ENCODE results near the gene CDK5.

DNA sequence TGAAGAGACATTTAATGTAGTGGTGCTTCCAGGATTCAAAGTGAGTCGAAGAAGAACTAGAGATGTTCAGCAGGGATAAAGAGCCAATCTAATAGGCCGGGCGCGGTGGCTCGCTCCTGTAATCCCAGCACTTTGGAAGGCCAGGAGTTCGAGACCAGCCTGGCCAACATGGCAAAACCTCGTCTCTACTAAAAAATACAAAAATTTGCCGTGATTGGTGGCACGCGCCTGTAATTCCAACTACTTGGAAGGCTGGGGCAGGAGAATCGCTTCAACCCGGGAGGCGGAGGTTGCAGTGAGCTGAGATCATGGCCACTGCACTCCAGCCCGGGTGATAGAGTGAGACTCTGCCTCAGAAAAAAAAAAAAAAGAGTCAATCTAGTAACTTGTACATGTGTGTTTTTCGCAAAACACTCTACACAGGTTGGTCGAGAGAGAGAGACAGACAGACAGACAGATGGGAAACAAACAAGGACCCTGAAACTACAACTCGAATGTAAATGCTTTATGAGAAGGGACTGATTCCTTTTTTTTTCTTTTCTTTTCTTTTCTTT lies 28.7 kb downstream of the CDK5 start:
- TF ChIP-seq, protein P1, sequence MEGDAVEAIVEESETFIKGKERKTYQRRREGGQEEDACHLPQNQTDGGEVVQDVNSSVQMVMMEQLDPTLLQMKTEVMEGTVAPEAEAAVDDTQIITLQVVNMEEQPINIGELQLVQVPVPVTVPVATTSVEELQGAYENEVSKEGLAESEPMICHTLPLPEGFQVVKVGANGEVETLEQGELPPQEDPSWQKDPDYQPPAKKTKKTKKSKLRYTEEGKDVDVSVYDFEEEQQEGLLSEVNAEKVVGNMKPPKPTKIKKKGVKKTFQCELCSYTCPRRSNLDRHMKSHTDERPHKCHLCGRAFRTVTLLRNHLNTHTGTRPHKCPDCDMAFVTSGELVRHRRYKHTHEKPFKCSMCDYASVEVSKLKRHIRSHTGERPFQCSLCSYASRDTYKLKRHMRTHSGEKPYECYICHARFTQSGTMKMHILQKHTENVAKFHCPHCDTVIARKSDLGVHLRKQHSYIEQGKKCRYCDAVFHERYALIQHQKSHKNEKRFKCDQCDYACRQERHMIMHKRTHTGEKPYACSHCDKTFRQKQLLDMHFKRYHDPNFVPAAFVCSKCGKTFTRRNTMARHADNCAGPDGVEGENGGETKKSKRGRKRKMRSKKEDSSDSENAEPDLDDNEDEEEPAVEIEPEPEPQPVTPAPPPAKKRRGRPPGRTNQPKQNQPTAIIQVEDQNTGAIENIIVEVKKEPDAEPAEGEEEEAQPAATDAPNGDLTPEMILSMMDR (IDR thresholded peaks at IDR 0.05), result no peak
- no peak for TF ChIP-seq POLR2A (IDR thresholded peaks at IDR 0.05)

Data from breast epithelium (tissue), 3 donors.